Activated T-helper 1 cell treated with anti-CD3 and anti-CD28 coated beads, Interleukin-2, amount 50 U/mL, for 16 hours (primary cell): Measurements from ENCODE around the gene SPARC.
A peak's percentile ranks its signal among the peaks of the same experiment; 100 is the strongest.

Source experiments
- DNase-seq, 2 donors: peaks; one replicate each; pipeline ENCODE4 v3.0.0-alpha.2; 2020; ENCODE audit warnings: low read depth in 1 of 2, low spot score in 1 of 2

SPARC gene

GRCh38 chr5:151661968-151662732 lies 24.6 kb downstream of the SPARC start:
- no peak for DNase-seq

GRCh38 chr5:151660616-151661495 lies 25.9 kb downstream of the SPARC start:
- no peak for DNase-seq

GRCh38 chr5:151659001-151659754 lies 27.5 kb downstream of the SPARC start:
- DNase-seq = peak; percentile 61 to 67

DNA sequence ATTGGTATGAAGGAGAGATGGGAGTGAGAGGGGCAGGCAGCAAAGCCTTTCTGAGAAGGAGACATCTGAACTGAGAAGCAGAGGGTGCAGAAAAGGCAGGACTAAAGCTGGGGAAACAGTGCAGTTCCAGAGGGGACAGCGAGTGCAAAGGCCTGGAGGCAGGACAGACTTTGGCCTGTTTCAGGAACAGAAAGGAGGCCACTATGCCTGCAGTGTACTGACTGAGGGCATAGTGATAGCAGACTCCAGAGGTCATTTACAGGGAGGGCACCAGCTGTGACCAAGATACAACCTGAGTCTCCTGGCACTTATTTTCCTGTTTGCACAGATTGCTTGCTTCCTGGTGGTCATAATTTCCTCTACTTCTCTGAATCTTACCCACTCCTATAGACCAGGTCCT lies 29.6 kb downstream of the SPARC start:
- DNase-seq = no peak

DNA sequence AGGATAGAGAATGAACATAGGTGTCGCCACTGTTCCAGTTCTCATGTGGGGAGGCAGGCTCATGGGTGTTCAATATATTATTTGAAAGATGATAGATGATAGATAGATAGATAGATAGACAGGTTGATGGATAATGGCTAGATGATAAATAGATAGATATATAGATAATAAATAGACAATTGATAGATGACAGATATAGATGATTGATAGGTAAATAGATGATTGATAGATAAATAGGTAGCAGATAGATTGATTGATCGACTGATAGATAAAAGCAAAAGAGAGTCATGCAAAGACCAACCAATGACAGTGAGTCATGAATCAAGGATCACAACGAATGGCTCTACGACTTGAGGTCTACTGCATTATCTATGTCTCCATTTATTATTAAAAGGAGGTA lies 30.4 kb downstream of the SPARC start:
- no peak for DNase-seq

- DNase-seq = peak; percentile 14 to 47
Measured at GRCh38 chr5:151651997-151652645, 34.6 kb downstream of the SPARC start.

DNA sequence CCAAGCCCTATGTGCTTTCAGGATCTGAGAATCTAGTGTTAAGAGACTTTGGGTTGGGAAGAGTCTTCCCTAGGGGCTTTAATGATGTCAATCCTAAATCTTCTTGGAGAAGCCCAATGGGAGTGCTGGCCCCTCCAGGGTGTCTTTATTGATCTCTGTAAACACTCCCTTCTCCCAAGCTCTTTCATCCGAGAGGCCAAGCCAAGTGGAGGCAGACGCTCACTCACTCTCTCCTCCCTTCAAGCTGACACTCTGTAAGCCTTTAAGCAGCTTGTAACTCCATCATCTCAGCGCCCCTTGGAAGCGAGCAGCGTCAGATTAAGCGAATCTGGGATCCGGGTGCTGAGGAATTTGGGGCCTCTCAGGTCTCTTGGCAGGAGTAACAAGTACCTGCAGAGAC lies 37.7 kb downstream of the SPARC start:
- no peak for DNase-seq

GRCh38 chr5:151648089-151648488 lies 38.6 kb downstream of the SPARC start:
- DNase-seq = no peak

- no peak for DNase-seq
Measured at GRCh38 chr5:151647320-151647861, 39.3 kb downstream of the SPARC start.

GRCh38 chr5:151646334-151646733 lies 40.4 kb downstream of the SPARC start:
- no peak for DNase-seq

DNA sequence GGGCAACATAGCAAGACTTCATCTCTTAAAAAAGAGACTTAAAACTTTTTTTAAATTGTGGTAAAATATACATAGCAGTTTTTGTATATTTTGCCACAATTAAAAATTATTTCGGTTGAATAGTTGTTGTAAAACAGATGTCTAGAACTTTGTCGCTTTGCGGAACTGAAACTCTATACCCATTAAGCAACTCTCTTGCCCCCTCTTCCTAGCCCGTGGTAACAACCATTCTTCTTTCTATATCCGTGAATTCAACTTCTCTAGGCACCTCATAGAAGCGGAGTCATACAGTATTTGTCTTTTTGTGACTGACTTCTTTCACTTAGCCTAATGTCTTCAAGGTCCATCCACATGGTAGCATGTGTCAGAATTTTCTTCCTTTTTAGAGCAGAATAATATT lies 43.3 kb downstream of the SPARC start:
- DNase-seq = no peak

DNA sequence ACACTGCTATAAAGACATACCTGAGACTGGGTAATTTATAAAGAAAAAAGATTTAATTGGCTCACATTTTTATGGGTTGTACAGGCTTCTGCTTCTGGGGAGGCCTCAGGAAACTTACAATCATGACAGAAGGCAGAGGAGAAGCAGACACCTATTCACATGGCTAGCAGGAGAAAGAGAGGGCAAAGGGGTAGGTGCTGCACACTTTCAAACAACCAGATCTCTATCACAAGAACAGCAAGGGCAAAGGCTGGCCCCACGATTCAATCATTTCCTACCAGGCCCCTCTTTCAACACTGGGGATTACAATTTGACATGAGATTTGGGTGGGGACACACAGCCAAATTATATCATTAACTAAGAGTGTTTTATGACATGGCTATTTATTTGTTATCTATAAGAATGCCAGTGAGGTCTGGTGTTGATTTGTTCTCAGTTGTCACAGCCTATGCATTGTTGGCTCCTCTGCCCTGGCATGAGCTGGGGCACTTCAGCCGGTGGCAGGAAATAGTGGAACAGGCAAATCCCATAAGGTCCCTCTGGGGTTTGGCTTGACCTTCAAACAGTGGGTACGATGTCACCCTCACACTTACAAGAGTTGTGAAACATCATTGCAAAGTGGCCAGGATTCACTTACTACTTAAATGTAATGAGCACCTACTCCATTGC lies 44.1 kb downstream of the SPARC start:
- DNase-seq = no peak

GRCh38 chr5:151638619-151639018 lies 48.1 kb downstream of the SPARC start:
- no peak for DNase-seq

DNA sequence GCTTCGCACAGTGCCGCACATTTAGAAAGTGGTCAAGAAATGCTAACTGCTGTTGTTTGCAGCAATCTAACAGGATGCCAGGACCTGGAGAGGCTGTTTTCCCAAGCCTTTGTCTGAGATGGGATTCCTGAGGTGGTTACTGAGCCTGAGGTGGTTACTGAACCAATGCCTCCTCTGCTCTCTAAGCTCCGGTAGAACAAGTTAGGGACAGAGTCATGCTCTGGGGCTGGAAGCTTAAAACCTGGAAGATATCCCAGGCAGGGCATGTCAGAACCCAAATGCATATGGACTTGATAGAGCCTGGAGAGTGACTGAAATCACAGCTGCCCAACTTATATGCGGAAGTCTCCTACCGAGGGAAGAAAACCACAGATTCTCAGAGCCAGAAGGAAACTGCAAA lies 49.0 kb downstream of the SPARC start:
- no peak for DNase-seq

DNA sequence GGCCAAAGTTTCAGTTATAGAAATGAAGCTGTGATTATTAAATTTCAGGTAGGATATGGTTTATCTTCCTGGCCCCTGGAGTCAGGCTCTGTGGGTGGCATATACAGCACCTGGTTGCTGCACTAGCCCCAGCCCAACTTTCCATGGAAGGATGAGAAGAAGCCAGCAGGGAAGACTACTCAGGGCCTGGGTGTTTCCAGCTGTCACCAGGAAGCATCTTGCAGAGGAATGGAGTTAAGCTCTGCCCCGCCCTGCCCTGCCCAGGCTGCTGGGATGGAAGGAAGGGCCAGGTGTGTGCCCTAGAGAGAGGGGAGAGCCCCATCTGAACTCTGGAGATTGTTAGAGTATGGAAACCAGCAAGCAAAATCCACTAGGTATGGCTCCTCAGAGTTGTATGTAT lies 52.8 kb downstream of the SPARC start:
- DNase-seq = no peak

GRCh38 chr5:151632941-151633340 lies 53.8 kb downstream of the SPARC start:
- DNase-seq = no peak

DNA sequence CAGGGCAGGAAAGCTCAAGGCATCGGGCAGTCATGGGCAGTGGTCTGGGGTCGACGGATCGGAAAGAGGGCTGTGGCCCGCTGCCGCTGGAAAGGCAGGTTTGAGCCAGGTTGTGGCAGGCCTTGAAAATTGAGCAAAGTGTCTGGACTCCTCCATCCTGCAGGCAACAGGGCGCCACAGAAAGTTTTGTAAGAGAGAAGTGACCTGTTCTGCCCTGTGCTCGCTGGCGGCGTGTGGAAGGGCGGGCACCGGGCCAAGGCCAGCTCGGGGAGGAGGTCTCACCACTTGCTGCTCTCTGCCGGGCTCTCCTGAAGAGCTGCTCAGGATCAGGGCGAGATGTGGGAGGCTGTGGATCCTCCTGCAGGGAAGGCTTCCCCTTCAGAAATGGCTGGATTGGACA lies 54.2 kb downstream of the SPARC start:
- DNase-seq = no peak

- no peak for DNase-seq
Measured at GRCh38 chr5:151631941-151632340, 54.8 kb downstream of the SPARC start.

- DNase-seq = no peak
Measured at GRCh38 chr5:151630088-151630487, 56.6 kb downstream of the SPARC start.

GRCh38 chr5:151628112-151628823 lies 58.4 kb downstream of the SPARC start:
- no peak for DNase-seq
